PC-9 (cell line): ENCODE data around the gene DAP3.

Source experiments
- EZH2 ChIP-seq: fragments of 200-600 bp; sonication (generic); IDR thresholded peaks from 2 replicates; pipeline ENCODE4 v1.8.0; 2017; ENCODE audit warnings: antibody characterized with exemption, low read depth
- TF ChIP-seq, protein P1 (sequence below): fragments of 200-600 bp; sonication (generic); conservative IDR thresholded peaks from 2 replicates; pipeline ENCODE4 v1.6.1; 2017; ENCODE audit warnings: mixed run types, antibody characterized with exemption, mild to moderate bottlenecking, moderate library complexity

DNA sequence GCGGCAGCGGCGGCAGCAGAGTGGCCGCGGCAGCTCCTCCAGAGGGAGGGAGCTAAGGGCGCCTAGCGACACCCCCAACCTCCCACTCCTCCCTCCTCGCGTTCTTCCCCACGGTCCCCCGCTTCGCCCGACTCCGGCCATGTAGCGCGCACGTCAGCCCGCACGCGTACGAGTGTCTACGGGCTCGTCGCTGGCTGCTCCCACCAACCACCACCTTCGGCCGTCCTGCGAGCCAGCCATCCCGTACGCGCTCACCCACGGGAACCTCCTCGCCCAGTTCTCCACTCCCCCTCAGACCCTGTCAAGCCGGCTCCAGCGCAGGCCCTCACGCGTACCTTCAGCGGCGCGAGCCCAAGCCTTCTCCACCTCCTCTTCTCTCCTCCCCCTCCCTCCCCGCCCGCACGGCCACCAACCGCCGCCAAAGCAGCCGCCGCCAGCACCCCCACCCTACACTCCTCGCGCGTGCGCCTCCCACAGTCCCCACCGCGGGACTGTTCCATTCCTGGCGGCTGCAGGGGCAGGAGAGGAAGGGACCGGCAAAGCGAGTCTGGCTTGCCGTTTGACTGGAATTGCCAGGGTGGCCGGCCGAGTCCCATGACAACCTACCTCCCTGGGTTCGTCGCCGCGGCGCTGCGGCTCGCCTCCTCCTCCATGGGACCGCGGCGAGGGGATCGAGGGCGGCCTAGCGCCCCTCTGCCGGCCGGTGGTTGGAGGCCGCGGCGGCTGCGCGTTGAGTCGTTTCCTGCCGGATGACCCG lies 389 bp upstream of the DAP3 start, which contains the start of gene YY1AP1:
- TF ChIP-seq, protein P1, sequence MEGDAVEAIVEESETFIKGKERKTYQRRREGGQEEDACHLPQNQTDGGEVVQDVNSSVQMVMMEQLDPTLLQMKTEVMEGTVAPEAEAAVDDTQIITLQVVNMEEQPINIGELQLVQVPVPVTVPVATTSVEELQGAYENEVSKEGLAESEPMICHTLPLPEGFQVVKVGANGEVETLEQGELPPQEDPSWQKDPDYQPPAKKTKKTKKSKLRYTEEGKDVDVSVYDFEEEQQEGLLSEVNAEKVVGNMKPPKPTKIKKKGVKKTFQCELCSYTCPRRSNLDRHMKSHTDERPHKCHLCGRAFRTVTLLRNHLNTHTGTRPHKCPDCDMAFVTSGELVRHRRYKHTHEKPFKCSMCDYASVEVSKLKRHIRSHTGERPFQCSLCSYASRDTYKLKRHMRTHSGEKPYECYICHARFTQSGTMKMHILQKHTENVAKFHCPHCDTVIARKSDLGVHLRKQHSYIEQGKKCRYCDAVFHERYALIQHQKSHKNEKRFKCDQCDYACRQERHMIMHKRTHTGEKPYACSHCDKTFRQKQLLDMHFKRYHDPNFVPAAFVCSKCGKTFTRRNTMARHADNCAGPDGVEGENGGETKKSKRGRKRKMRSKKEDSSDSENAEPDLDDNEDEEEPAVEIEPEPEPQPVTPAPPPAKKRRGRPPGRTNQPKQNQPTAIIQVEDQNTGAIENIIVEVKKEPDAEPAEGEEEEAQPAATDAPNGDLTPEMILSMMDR: no peak
- TF ChIP-seq EZH2: no peak
